Transverse colon (tissue), 4 donors: ENCODE data around the gene C1orf167.

Source experiments
- CTCF ChIP-seq, 5 experiments: fragments of 200-600 bp in 3 of 5; fragments of 450-650 bp in 2 of 5; sonication (generic) in 3 of 5; IDR thresholded peaks; 1 replicate in 2 of 5; 2 replicates in 3 of 5; pipeline ENCODE4 v1.5.1; 2016 to 2017; ENCODE audit warnings: antibody characterized with exemption in 5 of 5, inconsistent platforms in 3 of 5, mild to moderate bottlenecking in 2 of 5, moderate library complexity in 1 of 5
- EP300 ChIP-seq: sonication (generic); formaldehyde crosslinking; IDR thresholded peaks from one replicate; pipeline ENCODE4 v1.6.1; 2017; ENCODE audit warnings: antibody characterized with exemption, low read depth
- POLR2A ChIP-seq: fragments of 450-650 bp; IDR thresholded peaks from one replicate; pipeline ENCODE4 v1.6.1; 2016; ENCODE audit warnings: antibody characterized with exemption, mild to moderate bottlenecking, moderate library complexity
- POLR2AphosphoS5 ChIP-seq, 3 donors: sonication (generic); formaldehyde crosslinking; IDR thresholded peaks; one replicate each; pipeline ENCODE4 v1.6.1; 2016; ENCODE audit warnings: antibody characterized with exemption in 3 of 3

GRCh38 chr1:11757047-11757446 is 4.9 kb upstream of the C1orf167 start:
- TF ChIP-seq CTCF (IDR thresholded peaks at IDR 0.05) (no peak), POLR2A (no peak), POLR2AphosphoS5 (IDR thresholded peaks at IDR 0.05) (no peak), EP300 (no peak)
